HCT116 (cell line): ENCODE results near the gene GRIP2.

ENCODE experiments used
- EZH2 ChIP-seq: fragments of 200-600 bp; sonication (generic); IDR thresholded peaks from 2 replicates; pipeline ENCODE4 v1.6.1; 2017; ENCODE audit warnings: antibody characterized with exemption, mixed run types
- SP1 ChIP-seq: IDR thresholded peaks from 2 replicates; pipeline ENCODE4 v1.6.1; 2012; ENCODE audit warnings: low read depth

DNA sequence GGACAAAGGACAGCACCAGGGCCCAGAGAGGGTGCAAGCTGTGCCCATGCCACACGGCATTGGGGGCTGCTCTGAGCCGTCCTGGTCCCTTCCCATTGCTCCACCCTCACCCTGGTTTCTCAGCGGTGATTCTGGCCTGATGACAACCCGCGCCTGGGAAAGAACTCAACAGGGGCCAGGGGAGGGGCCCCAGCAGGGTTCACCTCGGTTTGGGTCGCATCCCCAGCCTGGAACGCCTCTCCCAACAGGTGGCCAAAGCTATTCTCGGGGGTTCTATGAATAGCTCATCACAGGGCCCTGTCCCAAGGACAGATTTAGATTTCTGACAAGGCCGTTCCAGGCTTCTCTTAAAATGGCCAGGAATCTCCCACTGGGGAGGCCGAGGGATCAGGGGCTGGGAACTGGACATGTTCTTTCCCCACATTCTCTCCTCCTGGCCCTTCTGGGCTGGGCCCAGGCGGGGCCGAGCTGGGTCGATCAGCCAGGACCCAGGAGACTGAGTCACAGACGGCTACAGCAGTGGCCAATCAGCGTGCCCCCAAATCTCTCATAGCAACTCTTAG, 17.9 kb downstream of the GRIP2 start:
- no peak for TF ChIP-seq EZH2
- TF ChIP-seq SP1 = no peak
